BLaER1 treated with 17β-estradiol and CSF1 and Interleukin-3, amounts not matched to agents 10 nM and 100 nM (cell line): ENCODE measurements around the gene IDI1.

Source experiments
- H3K27ac ChIP-seq, 11 experiments: shearing (Covaris generic); formaldehyde crosslinking; 2 replicates each; pipeline ENCODE4 v1.8.1; 2022
- H3K27me3 ChIP-seq, 11 experiments: shearing (Covaris generic); formaldehyde crosslinking; 2 replicates each; pipeline ENCODE4 v1.8.1; 2022
- H3K36me3 ChIP-seq, 11 experiments: shearing (Covaris generic); formaldehyde crosslinking; 2 replicates each; pipeline ENCODE4 v1.8.1; 2022
- H3K4me1 ChIP-seq, 10 experiments: shearing (Covaris generic); formaldehyde crosslinking; 2 replicates each; pipeline ENCODE4 v1.8.1; 2022
- H3K4me2 ChIP-seq, 11 experiments: shearing (Covaris generic); formaldehyde crosslinking; 2 replicates each; pipeline ENCODE4 v1.8.1; 2022
- H3K4me3 ChIP-seq, 10 experiments: shearing (Covaris generic); formaldehyde crosslinking; 2 replicates each; pipeline ENCODE4 v1.8.1; 2022
- H3K9ac ChIP-seq, 11 experiments: shearing (Covaris generic); formaldehyde crosslinking; 2 replicates each; pipeline ENCODE4 v1.8.1; 2022
- H3K9me3 ChIP-seq, 11 experiments: shearing (Covaris generic); formaldehyde crosslinking; replicated peaks in 1 of 11; 2 replicates each; pipeline ENCODE4 v1.8.1; 2022
- H4K20me1 ChIP-seq, 11 experiments: shearing (Covaris generic); formaldehyde crosslinking; 2 replicates each; pipeline ENCODE4 v1.8.1; 2022
- Cebpa-rat ChIP-seq, 11 experiments: shearing (Covaris generic); IDR thresholded peaks; 2 replicates each; pipeline ENCODE4 v1.8.1; 2022

The IDI1 gene

GRCh38 chr10:990808-991207 is 58.1 kb downstream of the IDI1 start:
- Histone ChIP-seq H3K27ac (no peak overlapping the region), H3K4me1 (peaks cover 27 to 40% (median 34%) of the 10 kb centered on the region in 10 experiments), H3K36me3 (peaks cover 43 to 65% (median 60%) of the 10 kb centered on the region in 11 experiments), H3K27me3 (no peaks in the 10 kb centered on the region), H4K20me1 (peaks cover 35 to 75% (median 69%) of the 10 kb centered on the region in 11 experiments; a peak in 21 of 22 replicates), H3K9me3 (no peaks in the 10 kb centered on the region), H3K4me3 (no peak overlapping the region), H3K4me2 (peak overlapping the region in 10 of 11 experiments; percentile 11 to 97 (median 92); a peak in 18 of 22 replicates), H3K9ac (peak overlapping the region in 1 of 11 experiments; percentile 29; a peak in 1 of 22 replicates)
- TF ChIP-seq Cebpa-rat (IDR thresholded peaks at IDR 0.05) = no peak
